Right lobe of liver (tissue), 4 donors: ENCODE measurements around the gene GMPR.

Experiments
- POLR2A ChIP-seq: fragments of 450-650 bp; IDR thresholded peaks from one replicate; pipeline ENCODE4 v1.6.1; 2017; ENCODE audit warnings: antibody characterized with exemption, mild to moderate bottlenecking
- TF ChIP-seq, protein P1 (sequence below), 4 donors: fragments of 200-600 bp in 3 of 4; fragments of 450-650 bp in 1 of 4; IDR thresholded peaks; one replicate each; pipeline versions ENCODE4 v1.5.1 to v1.8.0; 2016 to 2022; ENCODE audit warnings: antibody characterized with exemption in 4 of 4, mild to moderate bottlenecking in 2 of 4
- donor health status: DM: no; HTN: no; CAD: no.
- donor health status: DM: no; HTN: no; CAD: no.
- donor health status: DM: no; HTN: yes; CAD: no.

DNA sequence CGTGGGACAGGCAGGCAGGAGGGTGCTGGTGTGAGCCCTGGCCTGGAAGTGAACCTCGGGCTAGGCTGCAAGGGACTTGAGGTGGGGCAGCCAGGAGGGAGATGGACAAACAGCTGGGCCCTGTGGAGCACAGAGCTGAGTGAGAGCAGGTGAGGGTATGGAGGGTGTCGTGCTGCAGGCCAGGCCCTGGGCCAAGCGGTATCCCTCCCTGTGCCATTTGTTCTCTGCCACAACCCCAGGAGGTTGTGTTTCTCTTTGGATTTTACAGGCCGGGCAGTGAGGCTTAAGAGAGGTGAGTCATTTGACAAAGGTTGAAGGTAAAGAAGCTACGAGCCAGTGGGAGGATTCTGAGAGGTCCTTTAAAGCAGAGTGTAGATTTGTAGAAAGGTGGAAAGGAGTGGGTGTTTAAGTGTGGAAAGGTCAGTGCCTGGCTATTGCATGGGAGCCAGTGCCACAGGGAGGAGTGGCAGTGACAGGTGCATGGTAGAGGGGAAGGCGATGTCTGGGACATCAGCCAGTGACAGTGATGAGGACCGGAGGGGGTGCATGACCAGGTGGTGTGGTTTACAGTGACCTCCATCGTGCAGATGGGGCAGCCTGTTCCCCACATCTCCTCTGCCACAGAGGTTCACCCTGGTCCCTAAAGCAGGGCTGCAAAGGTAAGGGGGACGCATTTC lies 39.8 kb downstream of the GMPR start:
- TF ChIP-seq, protein P1, sequence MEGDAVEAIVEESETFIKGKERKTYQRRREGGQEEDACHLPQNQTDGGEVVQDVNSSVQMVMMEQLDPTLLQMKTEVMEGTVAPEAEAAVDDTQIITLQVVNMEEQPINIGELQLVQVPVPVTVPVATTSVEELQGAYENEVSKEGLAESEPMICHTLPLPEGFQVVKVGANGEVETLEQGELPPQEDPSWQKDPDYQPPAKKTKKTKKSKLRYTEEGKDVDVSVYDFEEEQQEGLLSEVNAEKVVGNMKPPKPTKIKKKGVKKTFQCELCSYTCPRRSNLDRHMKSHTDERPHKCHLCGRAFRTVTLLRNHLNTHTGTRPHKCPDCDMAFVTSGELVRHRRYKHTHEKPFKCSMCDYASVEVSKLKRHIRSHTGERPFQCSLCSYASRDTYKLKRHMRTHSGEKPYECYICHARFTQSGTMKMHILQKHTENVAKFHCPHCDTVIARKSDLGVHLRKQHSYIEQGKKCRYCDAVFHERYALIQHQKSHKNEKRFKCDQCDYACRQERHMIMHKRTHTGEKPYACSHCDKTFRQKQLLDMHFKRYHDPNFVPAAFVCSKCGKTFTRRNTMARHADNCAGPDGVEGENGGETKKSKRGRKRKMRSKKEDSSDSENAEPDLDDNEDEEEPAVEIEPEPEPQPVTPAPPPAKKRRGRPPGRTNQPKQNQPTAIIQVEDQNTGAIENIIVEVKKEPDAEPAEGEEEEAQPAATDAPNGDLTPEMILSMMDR (IDR thresholded peaks at IDR 0.05): no peak
- TF ChIP-seq POLR2A: no peak
